Smooth muscle cell (in vitro differentiated cells): Measurements from ENCODE around the gene GABBR1. TPM values are rescaled to one million over a fixed set of nuclear protein-coding genes. Genes with fewer than 3 reads are reported as not detected.

Experiments
- DNase-seq: peaks from one replicate; lab custom pipeline; 2025; ENCODE audit not compliant: unreplicated experiment; lab: John Stamatoyannopoulos, UW
- H2AFZ ChIP-seq: fragments of 200-600 bp; sonication (generic); 2 replicates; pipeline ENCODE4 v1.6.0; 2016; ENCODE audit warnings: antibody characterized with exemption, low read depth, mild to moderate bottlenecking
- H3F3A ChIP-seq: fragments of 200-600 bp; sonication (generic); 2 replicates; pipeline ENCODE4 v1.6.0; 2017; ENCODE audit warnings: antibody characterized with exemption, low read depth
- H3K27ac ChIP-seq: fragments of 200-600 bp; sonication (generic); 2 replicates; pipeline ENCODE4 v1.5.1; 2016; ENCODE audit warnings: low read depth, mild to moderate bottlenecking
- H3K27me3 ChIP-seq: fragments of 200-600 bp; sonication (generic); 2 replicates; pipeline ENCODE4 v1.6.1; 2016; ENCODE audit warnings: low read depth, mild to moderate bottlenecking
- H3K36me3 ChIP-seq: fragments of 200-600 bp; sonication (generic); 2 replicates; pipeline ENCODE4 v1.5.1; 2016; ENCODE audit warnings: low read depth
- H3K4me1 ChIP-seq: fragments of 200-600 bp; sonication (generic); 2 replicates; pipeline ENCODE4 v1.5.1; 2016; ENCODE audit warnings: low read depth
- H3K4me2 ChIP-seq: fragments of 200-600 bp; sonication (generic); 2 replicates; pipeline ENCODE4 v1.6.0; 2016; ENCODE audit warnings: mild to moderate bottlenecking
- H3K4me3 ChIP-seq: fragments of 200-600 bp; sonication (generic); 2 replicates; pipeline ENCODE4 v1.5.1; 2016; ENCODE audit warnings: mild to moderate bottlenecking
- H3K79me2 ChIP-seq: fragments of 200-600 bp; sonication (generic); 2 replicates; pipeline ENCODE4 v1.6.0; 2016; ENCODE audit warnings: low read depth, mild to moderate bottlenecking
- H3K9ac ChIP-seq: fragments of 200-600 bp; sonication (generic); 2 replicates; pipeline ENCODE4 v1.6.0; 2016; ENCODE audit warnings: low read depth
- H3K9me3 ChIP-seq: fragments of 200-600 bp; sonication (generic); replicated peaks from 2 replicates; pipeline ENCODE4 v1.5.1; 2016; ENCODE audit warnings: low read depth
- H4K20me1 ChIP-seq: fragments of 200-600 bp; sonication (generic); 2 replicates; pipeline ENCODE4 v1.6.0; 2016; ENCODE audit warnings: low read depth
- CTCF ChIP-seq: fragments of 200-600 bp; sonication (generic); IDR thresholded peaks from 2 replicates; pipeline ENCODE4 v1.5.1; 2017; ENCODE audit warnings: borderline replicate concordance, mild to moderate bottlenecking, antibody characterized with exemption; ENCODE audit not compliant: insufficient read depth, poor library complexity, severe bottlenecking
- WGBS: methylation state at CpG from one replicate; pipeline ENCODE4 v1.1.7; 2016; ENCODE audit warnings: low lambda C conversion rate; 5-methylcytosine and 5-hydroxymethylcytosine counted together
- polyA plus RNA-seq: library from polyadenylated mRNA; unstranded; fragments of >200 nt; fragmentation: Nextera tagmentation; extraction: Ambion mirVana; gene quantifications from 2 replicates; pipeline ENCODE4 v1.2.1, GENCODE V29; 2016
- total RNA-seq: library from RNA; depleted of rRNA; stranded (reverse); fragments of >200 nt; gene quantifications from 2 replicates; pipeline ENCODE4 v1.2.3, GENCODE V29; 2014

The GABBR1 gene
- total and polyA plus RNA-seq, 2 experiments from 2014 or later: 13.2 to 26.0 TPM

GRCh38 chr6:29577544-29577943, 55.4 kb downstream of the GABBR1 start:
- Histone ChIP-seq H4K20me1 (no peaks in the 10 kb centered on the region), H3K4me1 (no peaks in the 10 kb centered on the region), H3K4me2 (no peak overlapping the region), H3K36me3 (no peaks in the 10 kb centered on the region), H2AFZ (no peak overlapping the region), H3K9me3 (no peaks in the 10 kb centered on the region), H3K4me3 (no peak overlapping the region), H3K27ac (no peak overlapping the region), H3F3A (no peaks in the 10 kb centered on the region), H3K79me2 (no peaks in the 10 kb centered on the region), H3K9ac (no peak overlapping the region), H3K27me3 (peaks cover 5% of the 10 kb centered on the region)
- 73% methylated on average over 7 of the region's 7 CpGs for WGBS
- DNase-seq: no peak
- no peak for TF ChIP-seq CTCF

GRCh38 chr6:29576056-29576455, 56.9 kb downstream of the GABBR1 start:
- no peaks in the 10 kb centered on the region for H4K20me1 ChIP-seq
- no peak for DNase-seq
- no peaks in the 10 kb centered on the region for H3F3A ChIP-seq
- H3K4me3 ChIP-seq: no peak overlapping the region
- no peaks in the 10 kb centered on the region for H3K9me3 ChIP-seq
- H3K4me2 ChIP-seq: no peak overlapping the region
- no peak for TF ChIP-seq CTCF
- H3K9ac ChIP-seq: no peak overlapping the region
- no peak overlapping the region for H2AFZ ChIP-seq
- H3K27ac ChIP-seq: no peak overlapping the region
- no peaks in the 10 kb centered on the region for H3K4me1 ChIP-seq
- peaks cover 15% of the 10 kb centered on the region for H3K27me3 ChIP-seq
- no peaks in the 10 kb centered on the region for H3K79me2 ChIP-seq
- no peaks in the 10 kb centered on the region for H3K36me3 ChIP-seq

GRCh38 chr6:29567991-29568390, 65.0 kb downstream of the GABBR1 start:
- no peak for TF ChIP-seq CTCF
- Histone ChIP-seq H3K27me3 (peaks cover 10% of the 10 kb centered on the region), H2AFZ (no peak overlapping the region), H3K9ac (no peak overlapping the region), H3K27ac (no peak overlapping the region), H3K4me2 (no peak overlapping the region), H3K4me3 (no peak overlapping the region), H3K9me3 (no peaks in the 10 kb centered on the region), H3F3A (no peaks in the 10 kb centered on the region), H3K79me2 (no peaks in the 10 kb centered on the region), H4K20me1 (no peaks in the 10 kb centered on the region), H3K36me3 (no peaks in the 10 kb centered on the region), H3K4me1 (no peaks in the 10 kb centered on the region)
- DNase-seq: no peak
- 53% methylated on average over 5 of the region's 5 CpGs for WGBS

- H3K4me1 ChIP-seq: no peaks in the 10 kb centered on the region
- peaks cover 10% of the 10 kb centered on the region for H3K27me3 ChIP-seq
- H3K27ac ChIP-seq: no peak overlapping the region
- no peaks in the 10 kb centered on the region for H3K79me2 ChIP-seq
- no peaks in the 10 kb centered on the region for H3K9me3 ChIP-seq
- H3K4me2 ChIP-seq: no peak overlapping the region
- H3K36me3 ChIP-seq: no peaks in the 10 kb centered on the region
- no peak overlapping the region for H3K4me3 ChIP-seq
- H3F3A ChIP-seq: no peaks in the 10 kb centered on the region
- WGBS: 85% methylated on average over 2 of the region's 2 CpGs
- DNase-seq: no peak
- H2AFZ ChIP-seq: no peak overlapping the region
- no peaks in the 10 kb centered on the region for H4K20me1 ChIP-seq
- TF ChIP-seq CTCF: no peak
- H3K9ac ChIP-seq: no peak overlapping the region
Measured at GRCh38 chr6:29567541-29567940, 65.4 kb downstream of the GABBR1 start.
